Measurements from ENCODE around the gene GALK1.

Gene GALK1

GRCh38 chr17:75722542-75723095 is 42.4 kb downstream of the GALK1 start:
- no peak for DNase-seq

- DNase-seq: no peak
These were observed 42.9 kb downstream of the GALK1 start for GRCh38 chr17:75722076-75722475.

- DNase-seq: no peak
These were observed 43.5 kb downstream of the GALK1 start for GRCh38 chr17:75721463-75722011.

- DNase-seq: no peak
These were observed 44.1 kb downstream of the GALK1 start, which contains the start of gene ITGB4 for GRCh38 chr17:75720656-75721462. TSS of gene ITGB4 (plus strand) at chr17:75721459. CDS start at chr17:75724704, 3,245 bp downstream.

- no peak for DNase-seq
These were observed 45.3 kb downstream of the GALK1 start for GRCh38 chr17:75719732-75720131.

GRCh38 chr17:75712446-75712845 is 52.5 kb downstream of the GALK1 start:
- no peak for DNase-seq
